ENCODE results near the gene RHBDF2. TPM values are rescaled to one million over a fixed set of nuclear protein-coding genes. Genes with fewer than 3 reads are reported as not detected.

Gene RHBDF2
- total RNA-seq, 1 donor from 2014 or later: 17.5 TPM

DNA sequence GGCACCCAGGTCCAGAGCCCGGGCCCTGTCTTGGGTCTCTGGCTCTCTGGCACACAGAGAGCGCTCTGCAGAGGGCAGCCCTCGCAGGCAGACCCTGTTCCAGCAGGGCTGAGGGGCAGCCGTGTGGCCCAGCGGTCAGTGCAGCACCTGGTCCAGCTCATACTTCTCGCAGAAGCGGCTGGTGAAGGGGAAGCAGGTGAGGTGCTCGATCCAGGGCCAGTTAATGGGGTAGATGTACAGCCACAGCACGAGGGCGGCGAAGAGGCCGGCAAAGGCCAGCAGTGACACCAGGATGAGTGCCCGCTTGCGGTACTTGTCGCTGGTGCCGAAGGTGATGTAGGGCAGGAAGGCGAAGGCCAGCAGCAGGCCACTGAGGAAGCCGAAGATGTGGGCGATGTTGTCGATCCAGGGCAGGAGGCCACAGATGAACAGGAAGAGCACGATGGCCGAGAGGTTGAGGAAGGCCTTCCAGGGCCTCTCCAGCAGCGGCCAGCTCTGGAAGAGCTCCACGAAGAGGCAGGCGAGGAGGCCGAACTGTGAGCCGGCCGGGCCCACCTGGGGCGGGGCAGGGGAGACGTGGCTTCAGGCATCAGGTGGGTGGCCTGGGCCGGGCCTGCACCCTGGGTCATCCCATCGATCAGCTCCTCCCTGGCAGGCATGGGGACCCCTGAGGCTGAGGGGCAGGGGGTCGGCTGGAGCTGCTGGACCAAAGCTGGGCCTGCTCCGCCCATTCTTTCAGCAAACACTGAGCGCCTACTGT lies 29.5 kb downstream of the RHBDF2 start:
- TF ChIP-seq, protein P1, sequence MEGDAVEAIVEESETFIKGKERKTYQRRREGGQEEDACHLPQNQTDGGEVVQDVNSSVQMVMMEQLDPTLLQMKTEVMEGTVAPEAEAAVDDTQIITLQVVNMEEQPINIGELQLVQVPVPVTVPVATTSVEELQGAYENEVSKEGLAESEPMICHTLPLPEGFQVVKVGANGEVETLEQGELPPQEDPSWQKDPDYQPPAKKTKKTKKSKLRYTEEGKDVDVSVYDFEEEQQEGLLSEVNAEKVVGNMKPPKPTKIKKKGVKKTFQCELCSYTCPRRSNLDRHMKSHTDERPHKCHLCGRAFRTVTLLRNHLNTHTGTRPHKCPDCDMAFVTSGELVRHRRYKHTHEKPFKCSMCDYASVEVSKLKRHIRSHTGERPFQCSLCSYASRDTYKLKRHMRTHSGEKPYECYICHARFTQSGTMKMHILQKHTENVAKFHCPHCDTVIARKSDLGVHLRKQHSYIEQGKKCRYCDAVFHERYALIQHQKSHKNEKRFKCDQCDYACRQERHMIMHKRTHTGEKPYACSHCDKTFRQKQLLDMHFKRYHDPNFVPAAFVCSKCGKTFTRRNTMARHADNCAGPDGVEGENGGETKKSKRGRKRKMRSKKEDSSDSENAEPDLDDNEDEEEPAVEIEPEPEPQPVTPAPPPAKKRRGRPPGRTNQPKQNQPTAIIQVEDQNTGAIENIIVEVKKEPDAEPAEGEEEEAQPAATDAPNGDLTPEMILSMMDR (IDR thresholded peaks at IDR 0.05): no peak
- Mint-ChIP-seq H3K27me3 (ENCODE audit: unreplicated experiment) (no peaks in the 10 kb centered on the region), H3K9me3 (ENCODE audit: unreplicated experiment) (no peaks in the 10 kb centered on the region), H3K36me3 (ENCODE audit: unreplicated experiment) (no peaks in the 10 kb centered on the region), H3K27ac (ENCODE audit: unreplicated experiment) (no peak overlapping the region), H3K4me1 (ENCODE audit: unreplicated experiment) (no peaks in the 10 kb centered on the region), H3K4me3 (ENCODE audit: unreplicated experiment) (no peak overlapping the region)
- DNase-seq (ENCODE audit: extremely low spot score, unreplicated experiment): no peak

DNA sequence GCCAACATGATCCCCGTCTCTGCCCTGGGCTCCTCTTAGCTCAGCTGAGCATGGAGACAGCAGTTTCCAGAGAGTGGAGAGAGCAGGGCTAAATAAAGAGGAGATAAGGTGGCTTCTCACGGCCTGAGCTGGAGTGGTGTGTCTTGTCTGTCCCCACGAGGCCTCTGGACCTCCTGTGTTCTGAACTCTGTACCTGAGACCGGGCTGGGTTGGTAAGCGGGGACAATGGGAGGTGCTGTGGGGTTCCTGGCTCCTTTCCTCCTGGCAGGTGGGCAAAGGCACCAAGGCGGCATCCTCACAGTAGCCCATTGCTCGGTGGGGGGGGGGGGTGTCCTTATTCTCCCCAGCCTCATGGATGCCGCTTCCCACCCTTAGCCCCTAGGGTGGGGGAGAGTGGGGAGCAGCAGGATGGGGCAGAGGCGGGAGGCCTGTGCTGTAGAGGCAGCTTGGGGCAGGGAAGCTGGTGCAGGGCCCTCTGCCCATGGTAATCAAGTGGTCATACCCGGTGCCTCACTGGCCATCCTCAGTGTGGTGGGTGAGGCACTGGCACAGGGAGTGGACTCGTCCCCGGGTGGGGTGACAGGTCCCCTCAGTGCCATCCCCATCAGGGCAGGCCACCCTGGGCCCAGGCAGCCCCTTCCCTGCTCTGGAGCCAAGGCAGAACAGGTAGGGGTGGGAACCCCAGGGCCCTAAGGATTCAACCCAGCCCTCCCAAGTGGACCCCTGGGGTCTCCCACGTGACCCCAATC lies 31.1 kb downstream of the RHBDF2 start:
- TF ChIP-seq, protein P1 (IDR thresholded peaks at IDR 0.05): no peak
- Mint-ChIP-seq H3K27ac (ENCODE audit: unreplicated experiment) (no peak overlapping the region), H3K4me3 (ENCODE audit: unreplicated experiment) (no peak overlapping the region), H3K9me3 (ENCODE audit: unreplicated experiment) (no peaks in the 10 kb centered on the region), H3K27me3 (ENCODE audit: unreplicated experiment) (no peaks in the 10 kb centered on the region), H3K36me3 (ENCODE audit: unreplicated experiment) (no peaks in the 10 kb centered on the region), H3K4me1 (ENCODE audit: unreplicated experiment) (peaks cover 4% of the 10 kb centered on the region)
- DNase-seq (ENCODE audit: extremely low spot score, unreplicated experiment): no peak

DNA sequence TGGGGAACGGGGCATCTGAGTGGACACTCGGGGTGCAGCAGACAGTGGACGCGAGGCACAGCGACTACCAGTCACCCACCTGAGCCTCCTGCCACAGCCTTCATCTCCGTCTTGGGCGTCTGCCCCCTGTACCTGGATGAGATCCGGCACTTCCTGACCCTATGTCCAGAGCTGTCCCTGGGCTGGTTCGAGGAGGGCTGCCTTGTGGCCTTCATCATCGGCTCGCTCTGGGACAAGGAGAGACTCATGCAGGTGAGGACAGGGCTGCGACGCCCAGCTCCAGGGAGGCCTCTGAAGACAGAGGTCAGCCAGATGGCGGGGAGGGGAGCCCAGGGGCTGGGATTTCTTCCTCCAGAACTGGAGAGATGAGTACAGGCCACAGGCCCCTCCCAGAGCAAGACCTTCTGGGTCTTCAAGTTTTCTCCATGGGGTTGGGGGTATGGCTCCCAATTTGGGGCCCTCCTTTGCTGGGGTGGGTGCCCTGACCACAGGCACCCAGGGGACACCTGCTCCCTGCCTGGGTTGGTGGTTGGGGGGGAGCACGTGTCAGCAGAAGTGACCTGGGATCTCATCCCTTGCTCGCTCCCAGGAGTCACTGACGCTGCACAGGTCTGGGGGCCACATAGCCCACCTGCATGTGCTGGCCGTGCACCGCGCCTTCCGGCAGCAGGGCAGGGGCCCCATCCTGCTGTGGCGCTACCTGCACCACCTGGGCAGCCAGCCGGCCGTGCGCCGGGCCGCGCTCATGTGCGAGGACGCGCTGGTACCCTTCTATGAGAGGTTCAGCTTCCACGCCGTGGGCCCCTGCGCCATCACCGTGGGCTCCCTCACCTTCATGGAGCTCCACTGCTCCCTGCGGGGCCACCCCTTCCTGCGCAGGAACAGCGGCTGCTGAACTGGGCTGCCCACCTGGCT lies 31.9 kb downstream of the RHBDF2 start:
- TF ChIP-seq, protein P1 (IDR thresholded peaks at IDR 0.05): no peak
- no peak for DNase-seq (ENCODE audit: extremely low spot score, unreplicated experiment)
- no peaks in the 10 kb centered on the region for H3K27me3 Mint-ChIP-seq (ENCODE audit: unreplicated experiment)
- no peaks in the 10 kb centered on the region for H3K9me3 Mint-ChIP-seq (ENCODE audit: unreplicated experiment)
- H3K4me1 Mint-ChIP-seq (ENCODE audit: unreplicated experiment): peaks cover 4% of the 10 kb centered on the region
- no peak overlapping the region for H3K27ac Mint-ChIP-seq (ENCODE audit: unreplicated experiment)
- H3K4me3 Mint-ChIP-seq (ENCODE audit: unreplicated experiment): no peak overlapping the region
- H3K36me3 Mint-ChIP-seq (ENCODE audit: unreplicated experiment): no peaks in the 10 kb centered on the region

DNA sequence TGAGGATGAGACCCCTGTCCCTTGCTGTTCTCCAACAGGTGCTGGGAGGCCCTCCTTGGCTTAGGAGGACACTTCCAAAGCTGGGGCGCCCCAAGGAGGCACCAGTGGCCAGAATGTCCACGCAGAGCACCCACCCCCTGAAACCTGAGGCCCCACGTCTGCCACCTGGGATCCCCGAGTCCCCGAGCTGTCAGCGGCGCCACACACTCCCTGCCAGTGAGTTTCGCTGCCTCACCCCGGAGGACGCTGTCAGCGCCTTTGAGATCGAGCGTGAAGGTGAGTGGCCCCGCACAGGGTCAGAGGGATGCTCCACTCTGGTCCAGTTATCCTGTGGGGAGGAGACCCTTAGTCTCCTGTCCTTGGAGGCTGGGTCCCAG lies 32.6 kb downstream of the RHBDF2 start:
- Mint-ChIP-seq H3K27ac (ENCODE audit: unreplicated experiment) (no peak overlapping the region), H3K27me3 (ENCODE audit: unreplicated experiment) (no peaks in the 10 kb centered on the region), H3K9me3 (ENCODE audit: unreplicated experiment) (no peaks in the 10 kb centered on the region), H3K4me1 (ENCODE audit: unreplicated experiment) (peaks cover 4% of the 10 kb centered on the region), H3K4me3 (ENCODE audit: unreplicated experiment) (no peak overlapping the region), H3K36me3 (ENCODE audit: unreplicated experiment) (no peaks in the 10 kb centered on the region)
- DNase-seq (ENCODE audit: extremely low spot score, unreplicated experiment): no peak
- TF ChIP-seq, protein P1 (IDR thresholded peaks at IDR 0.05): no peak
